ENCODE data around the gene GSE1.

GSE1 gene

DNA sequence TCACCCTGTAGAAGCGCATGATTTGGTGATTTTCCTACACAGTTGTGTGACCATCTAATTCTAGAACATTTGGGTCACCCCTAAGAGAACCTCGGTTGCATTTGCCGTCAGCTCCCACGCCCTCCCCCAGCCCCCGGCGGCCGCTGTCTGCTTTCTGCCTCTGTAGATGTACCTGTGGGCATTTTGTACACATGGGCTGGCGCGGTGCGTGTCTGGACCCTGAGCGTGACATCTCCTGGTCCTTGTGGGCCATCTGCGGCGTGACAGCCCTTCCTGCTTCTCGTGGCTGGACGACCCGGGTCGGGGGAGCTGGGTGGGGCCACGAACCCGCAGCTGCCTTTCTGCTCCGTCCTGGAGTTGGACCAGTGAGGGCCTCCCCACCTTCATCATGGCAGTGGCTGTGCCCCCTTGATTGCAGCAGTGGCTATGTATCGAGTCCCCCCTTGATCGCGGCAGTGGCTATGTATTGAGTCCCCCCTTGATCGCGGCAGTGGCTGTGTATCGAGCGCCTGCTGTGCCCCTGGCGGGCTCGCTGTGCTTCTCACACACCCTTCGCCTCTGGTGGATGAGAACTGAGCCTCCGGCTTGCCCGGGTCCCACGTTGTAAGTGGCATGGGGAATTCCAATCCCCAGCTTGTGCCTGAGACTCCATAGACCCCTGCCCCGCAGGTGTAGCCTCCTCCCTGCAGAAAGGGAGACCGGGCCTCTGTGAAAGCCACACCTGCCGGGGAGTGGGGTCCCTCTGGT, 24.1 kb downstream of the GSE1 start:
- DNase-seq: no peak

- no peak for DNase-seq
Measured at GRCh38 chr16:85637808-85638647, 24.9 kb downstream of the GSE1 start.

DNA sequence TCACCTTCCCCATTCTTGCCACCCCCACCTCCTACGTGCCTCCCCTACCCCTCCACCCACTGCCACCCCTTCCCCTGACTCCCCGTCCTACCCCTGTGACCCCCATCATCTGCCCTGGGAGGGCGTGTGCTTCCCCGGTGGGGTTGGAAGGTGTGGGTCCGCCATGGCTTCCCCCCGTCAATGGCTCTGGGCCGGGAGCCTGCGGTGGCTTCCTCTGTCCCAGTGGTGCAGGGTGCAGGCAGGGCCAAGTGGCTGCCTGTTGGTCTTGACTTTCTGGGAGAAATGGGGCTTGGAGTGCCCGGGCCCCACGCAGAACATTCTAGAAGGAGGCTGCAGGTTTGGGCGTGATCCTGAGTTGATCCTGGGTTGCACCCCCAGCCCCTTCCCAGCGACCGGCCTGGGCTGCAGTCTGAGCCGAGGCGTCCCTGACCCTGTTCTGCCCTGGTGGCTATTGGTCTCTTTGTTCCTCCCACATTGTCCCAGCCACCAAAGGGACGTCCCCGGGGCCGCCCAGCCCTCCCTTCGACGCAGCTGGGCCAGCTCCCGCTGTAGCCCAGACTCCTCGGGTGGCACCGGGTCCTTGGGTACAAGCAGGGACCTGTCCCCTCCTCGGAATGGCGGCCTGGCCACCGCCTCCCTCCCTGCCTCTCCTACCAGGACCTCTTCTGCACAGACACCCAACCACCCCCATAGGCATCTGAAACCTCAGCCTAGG, 25.7 kb downstream of the GSE1 start:
- no peak for DNase-seq

- peak; percentile 93 for DNase-seq
Measured at GRCh38 chr16:85639529-85640253, 26.6 kb downstream of the GSE1 start.

DNA sequence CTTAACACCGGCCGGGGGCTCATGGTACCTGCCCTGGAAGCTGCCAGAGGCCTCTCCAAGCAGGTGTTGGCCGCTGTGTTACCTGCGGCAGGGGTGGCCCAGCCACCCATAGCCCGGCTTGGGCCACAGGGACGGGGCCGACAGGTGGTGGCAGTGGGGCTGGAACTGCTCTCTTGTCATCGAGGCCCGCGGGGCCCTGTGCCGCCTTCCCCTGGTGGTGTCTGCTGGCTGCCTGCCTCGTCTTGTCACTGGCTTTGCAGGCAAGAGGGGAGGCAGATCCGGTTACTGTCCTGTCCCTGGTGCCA, 27.1 kb downstream of the GSE1 start:
- peak; percentile 70 for DNase-seq

- no peak for DNase-seq
Measured at GRCh38 chr16:85640585-85640984, 27.5 kb downstream of the GSE1 start.

DNA sequence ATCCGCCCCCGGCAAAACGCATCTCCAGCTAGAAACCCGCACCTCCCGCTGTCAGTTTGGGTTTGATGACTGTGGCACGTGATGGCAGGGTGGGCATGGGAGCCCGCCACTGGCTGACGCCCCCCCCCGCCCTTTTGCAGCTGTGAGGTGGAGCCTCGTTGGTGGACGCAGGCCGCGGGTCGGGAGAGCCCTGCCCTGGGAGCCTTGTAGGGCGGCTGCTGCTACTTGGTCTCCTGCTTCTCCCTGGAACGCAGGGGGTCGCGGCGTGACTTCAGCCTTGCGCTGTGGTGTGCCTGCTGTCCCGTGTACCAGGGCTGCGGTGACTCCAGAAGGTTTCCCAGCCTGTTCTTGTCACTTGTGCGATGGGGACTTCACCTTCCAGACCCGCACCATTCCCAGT, 28.2 kb downstream of the GSE1 start:
- no peak for DNase-seq

DNA sequence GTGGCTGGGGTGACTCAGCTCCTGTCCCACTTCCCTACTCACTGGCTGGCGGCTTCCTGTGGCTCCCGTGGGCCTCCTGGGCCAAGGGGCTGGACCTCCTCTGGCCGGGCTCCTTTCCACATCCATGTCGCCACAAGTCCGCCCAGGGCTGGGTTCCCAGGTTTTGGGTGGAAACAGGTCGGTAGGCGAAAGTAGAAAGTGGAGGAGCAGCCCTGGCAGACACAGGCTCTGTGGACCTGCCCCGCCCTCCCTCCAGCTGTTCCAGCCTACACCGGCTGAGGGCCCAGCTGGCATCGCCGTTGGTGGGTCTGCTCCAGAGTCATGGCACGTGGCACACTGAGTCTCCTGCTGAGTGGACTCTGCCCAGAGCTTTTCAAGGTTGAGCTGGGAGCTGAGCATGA, 28.7 kb downstream of the GSE1 start:
- peak; percentile 89 for DNase-seq

DNA sequence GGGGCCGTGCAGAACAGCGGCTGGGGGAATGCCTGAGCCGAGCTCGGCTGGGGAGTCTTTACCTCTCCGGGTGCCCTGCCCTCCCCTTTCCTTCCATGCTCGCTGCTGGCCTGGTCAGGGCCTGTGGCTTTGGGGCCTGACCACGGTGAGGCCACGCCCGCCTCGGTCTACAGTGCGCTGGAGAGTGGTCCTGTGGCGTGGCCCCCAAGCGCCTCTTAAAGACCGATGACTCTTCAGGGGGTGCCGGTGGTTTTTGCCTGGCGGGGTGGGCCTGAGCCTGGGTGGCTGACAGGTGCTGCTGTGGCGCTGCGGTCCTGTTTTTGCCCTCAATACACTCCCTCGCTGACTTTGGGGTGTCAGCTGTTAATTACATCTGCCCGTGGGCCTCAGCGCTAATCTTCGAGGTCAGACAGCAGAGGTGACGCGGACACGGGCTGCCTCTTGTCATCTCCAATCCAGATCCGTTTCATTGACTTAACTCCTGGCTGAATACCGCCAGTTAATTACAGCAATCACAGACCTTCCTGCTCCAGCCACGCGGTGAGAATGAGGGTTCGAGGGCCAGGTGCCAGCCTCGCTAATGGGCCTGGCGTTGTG, 29.7 kb downstream of the GSE1 start:
- no peak for DNase-seq

- no peak for DNase-seq
Measured at GRCh38 chr16:85643631-85644030, 30.5 kb downstream of the GSE1 start.

DNA sequence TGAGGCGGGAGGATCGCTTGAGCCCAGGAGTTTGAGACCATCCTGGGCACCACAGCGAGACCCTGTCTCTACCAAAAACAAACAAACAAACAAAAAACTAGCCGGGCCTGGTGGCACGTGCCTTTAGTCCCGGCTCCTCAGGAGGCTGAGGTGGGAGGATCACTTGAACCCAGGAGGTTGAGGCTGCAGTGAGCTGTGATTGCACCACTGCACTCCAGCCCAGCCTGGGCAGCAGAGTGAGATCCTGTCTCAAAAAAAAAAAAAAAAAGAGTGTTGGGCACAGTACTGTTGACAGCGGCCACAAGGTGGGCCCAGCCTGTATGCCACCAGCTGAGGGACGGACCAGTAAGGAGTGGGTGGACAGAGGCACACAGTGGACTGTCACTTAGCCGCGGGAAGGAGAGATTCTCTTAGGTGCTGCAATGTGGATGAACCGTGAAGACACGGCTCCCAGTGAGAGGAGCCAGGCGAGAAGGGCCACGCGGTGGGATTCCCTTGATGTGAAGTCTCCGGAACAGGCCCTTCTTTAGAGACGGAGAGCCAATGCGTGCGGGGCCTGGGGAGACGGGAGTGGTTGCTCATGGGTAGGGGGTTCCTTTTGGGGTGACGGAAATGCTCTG, 31.1 kb downstream of the GSE1 start:
- DNase-seq: no peak

DNA sequence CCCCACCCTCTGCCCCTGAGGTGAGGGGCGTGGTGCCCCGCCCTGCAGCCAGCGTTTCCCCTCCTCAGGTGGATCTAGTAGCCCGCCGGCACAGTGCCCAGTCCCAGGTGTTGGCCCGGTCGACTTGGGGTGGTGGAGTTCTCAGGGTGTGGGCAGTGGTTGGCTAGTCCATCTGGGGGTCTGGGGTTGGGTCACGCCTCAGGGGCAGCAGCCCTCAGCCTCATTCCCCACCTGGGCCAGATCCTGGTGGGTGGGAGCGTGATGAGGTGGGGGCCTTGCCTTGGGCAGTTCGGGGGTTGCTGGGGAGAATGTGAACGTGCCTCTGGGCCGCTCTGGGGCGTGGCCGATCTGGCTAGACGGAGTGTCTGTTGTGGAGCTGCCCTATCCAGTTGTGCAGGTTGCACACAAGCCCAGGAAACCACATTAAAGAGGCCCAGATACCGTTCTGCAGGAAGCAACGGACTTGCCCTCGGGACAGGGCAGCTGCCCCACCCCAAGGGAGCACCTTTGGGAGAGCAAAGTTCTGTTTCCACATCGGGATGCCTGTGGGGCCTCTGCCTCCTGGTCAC, 32.0 kb downstream of the GSE1 start:
- DNase-seq: no peak

DNA sequence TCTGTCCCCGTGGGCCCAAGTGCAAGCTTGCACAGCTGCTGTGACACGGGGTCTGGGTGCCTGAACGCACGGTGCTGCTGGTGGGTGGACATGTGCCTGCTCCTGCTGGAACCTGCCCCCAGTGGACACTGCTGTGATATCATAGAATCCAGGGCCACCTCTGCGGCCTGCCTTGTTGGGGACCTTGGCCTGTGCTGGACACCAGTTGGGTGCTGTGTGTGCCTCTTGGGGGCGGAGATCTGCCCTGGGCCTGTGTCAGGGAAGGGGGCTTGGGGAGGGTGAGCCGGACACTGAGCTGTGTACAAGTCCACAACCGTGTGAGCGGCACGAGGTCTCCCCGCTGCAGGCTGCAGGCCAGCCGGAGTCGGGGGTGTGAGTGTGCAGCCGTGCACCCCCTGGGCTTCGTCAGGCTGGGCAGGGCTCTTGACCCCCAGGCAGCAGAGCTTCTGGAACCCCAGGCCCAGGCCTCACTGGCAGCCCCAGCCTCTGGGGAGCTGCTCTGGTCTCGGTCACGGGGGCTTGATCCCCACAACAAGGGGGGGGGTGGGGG, 33.3 kb downstream of the GSE1 start:
- no peak for DNase-seq

GRCh38 chr16:85646976-85647375, 33.9 kb downstream of the GSE1 start:
- DNase-seq: no peak

DNA sequence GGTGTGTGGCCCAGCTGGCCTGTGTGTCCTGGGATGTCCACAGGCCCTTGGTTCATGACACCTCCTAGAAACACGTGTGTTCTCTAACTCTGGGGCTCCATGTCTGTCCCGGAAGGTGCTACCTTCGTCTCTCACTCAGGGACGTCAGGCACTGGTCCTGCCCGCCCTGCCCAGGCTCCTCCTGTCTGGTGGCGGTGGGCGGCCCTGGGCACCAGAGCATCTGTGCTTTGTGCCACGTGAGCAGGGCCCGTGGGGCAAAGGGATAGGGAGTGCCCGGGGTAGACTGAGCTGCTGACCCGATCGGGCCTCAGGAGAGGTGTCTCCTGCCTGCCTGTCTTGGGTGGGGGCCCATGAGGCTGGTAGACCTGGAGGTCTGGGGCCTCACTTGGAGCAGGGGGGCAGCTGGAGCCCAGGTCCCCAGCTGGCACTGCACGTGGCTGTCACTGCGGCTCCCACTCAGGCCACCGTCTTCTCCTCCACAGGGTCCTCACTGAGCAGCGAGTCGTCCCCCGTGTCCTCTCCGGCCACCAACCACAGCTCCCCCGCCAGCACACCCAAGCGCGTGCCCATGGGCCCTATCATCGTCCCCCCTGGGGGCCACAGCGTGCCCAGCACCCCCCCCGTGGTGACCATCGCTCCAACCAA, 35.1 kb downstream of the GSE1 start:
- no peak for DNase-seq

GRCh38 chr16:85648805-85649204, 35.7 kb downstream of the GSE1 start:
- no peak for DNase-seq

DNA sequence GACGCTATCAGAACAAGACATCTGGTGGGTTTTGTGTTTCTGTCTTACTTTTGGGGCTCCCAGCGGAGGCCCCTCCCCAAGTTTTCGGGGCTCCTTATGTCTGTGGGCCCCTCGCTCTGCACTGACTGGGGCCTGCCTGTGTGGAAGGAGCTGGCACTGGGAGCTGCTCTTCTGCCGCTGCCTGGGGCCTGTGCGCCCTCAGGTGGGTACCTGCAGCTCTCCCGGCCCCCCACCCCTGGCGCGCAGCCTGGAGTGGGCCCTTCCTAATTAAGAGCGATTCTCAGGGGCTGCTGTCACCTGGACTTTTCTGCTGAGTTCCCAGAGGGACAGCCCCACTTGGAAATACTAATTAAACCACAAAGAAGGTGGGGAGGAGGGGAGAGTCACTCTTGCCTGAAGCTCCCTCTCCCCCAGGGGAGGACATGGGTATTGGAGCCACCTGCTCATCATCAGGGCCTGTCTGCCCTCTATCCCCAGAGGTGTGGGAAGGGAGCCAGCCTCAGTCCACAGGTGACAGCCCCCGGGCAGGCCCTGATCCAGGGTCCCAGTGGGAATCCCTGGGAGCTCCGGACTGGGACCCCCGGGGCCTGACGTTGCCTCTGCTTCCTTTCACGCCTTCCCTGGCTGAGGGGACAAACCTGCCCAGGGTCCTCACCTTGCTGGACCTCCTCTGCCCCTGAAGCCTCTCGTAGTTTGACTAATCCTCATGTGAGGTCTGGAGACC, 36.5 kb downstream of the GSE1 start:
- no peak for DNase-seq

DNA sequence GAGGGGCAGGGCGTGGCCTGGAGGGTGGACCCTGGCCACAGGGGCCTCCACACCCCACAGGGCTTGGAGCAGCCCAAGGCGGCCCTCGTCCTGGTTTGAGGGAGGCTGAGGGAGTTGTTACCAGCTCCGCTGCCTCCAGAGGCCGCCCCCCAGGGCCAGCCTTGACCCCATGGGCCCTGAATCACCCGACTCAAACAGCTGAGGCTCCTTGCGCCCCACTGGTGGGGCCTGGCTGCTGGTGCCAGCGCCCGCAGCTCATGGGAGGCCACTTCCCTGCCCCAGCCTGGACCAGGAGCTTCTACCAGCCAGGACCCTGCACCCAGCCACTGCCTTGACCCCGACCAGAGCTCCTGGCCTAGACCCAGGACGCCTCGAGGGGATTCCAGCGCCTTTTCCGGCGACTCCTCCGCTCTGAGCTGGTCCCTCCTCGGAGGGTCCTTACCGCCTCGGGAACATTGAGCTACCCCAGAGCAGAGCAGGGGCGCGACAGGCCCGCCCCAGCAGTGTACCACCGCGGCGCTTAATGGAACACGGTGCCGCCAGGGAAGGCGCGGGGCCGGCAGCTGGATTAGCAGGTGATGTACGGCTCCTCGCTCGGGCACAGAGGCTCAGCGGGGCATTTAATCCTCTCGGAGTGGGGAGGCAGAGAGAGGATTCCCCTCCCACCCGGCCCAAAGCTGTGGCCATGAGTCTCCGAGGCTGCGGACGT, 37.2 kb downstream of the GSE1 start:
- DNase-seq: no peak

GRCh38 chr16:85650844-85651628, 37.9 kb downstream of the GSE1 start:
- DNase-seq: no peak

All from NCI-H1694 (cell line).